Mammary epithelial cell (primary cell): ENCODE data around the gene ABCB8.

Experiments
- EZH2 ChIP-seq: IDR thresholded peaks from 2 replicates; pipeline ENCODE4 v1.6.1; 2012; ENCODE audit warnings: low read length, inconsistent platforms, borderline replicate concordance
- TF ChIP-seq, protein P1 (sequence below), 2 donors: IDR thresholded peaks in 1 of 2; conservative IDR thresholded peaks in 1 of 2; 2 replicates each; pipeline ENCODE4 v1.5.1; 2011 to 2012; ENCODE audit warnings: inconsistent platforms in 2 of 2, low read length in 2 of 2, mild to moderate bottlenecking in 2 of 2, control low read depth in 1 of 2, low read depth in 1 of 2; ENCODE audit not compliant: insufficient read depth in 1 of 2; ENCODE audit errors: extremely low read depth in 1 of 2

DNA sequence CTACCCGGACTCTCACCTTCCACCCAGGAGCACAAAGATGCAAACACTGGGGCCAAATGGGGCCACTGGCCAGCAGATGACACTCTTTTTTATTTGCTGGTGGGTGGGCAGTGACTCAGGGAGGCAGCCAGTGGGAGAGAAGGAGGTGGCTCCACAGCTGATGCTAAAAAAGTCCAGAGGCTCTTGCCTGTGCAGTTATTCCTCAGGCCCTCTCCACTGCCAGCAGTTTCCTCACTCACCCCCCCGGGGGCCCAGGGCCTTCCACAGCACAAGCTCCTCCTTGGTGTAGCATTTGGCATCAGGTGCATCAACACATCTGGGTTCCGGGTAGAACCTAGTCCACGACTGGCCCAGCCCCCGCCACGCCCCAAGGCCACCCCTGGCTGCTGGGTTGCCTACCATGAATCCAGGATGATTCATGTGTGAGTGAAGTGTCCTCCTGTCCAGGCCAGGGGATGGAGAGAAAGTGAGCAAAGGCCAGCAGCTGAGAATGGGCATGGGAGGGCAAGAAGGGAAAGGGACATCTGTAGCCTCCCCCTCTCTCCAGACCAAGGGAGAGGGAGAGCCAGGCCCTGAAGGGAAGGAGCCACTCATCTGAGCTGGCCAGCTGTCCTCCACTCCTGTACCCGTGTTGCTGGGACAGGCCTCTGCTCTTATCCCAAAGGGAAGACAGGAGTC, 48.4 kb upstream of the ABCB8 start:
- TF ChIP-seq, protein P1, sequence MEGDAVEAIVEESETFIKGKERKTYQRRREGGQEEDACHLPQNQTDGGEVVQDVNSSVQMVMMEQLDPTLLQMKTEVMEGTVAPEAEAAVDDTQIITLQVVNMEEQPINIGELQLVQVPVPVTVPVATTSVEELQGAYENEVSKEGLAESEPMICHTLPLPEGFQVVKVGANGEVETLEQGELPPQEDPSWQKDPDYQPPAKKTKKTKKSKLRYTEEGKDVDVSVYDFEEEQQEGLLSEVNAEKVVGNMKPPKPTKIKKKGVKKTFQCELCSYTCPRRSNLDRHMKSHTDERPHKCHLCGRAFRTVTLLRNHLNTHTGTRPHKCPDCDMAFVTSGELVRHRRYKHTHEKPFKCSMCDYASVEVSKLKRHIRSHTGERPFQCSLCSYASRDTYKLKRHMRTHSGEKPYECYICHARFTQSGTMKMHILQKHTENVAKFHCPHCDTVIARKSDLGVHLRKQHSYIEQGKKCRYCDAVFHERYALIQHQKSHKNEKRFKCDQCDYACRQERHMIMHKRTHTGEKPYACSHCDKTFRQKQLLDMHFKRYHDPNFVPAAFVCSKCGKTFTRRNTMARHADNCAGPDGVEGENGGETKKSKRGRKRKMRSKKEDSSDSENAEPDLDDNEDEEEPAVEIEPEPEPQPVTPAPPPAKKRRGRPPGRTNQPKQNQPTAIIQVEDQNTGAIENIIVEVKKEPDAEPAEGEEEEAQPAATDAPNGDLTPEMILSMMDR (conservative IDR thresholded peaks at IDR 0.05 in 1 of 2, IDR thresholded peaks at IDR 0.05 in 1 of 2; ENCODE audit: extremely low read depth in 1 of 2, insufficient read depth in 1 of 2, low read depth in 1 of 2, low read length in 2 of 2): no peak
- TF ChIP-seq EZH2: peak; percentile 36
